ENCODE measurements around the gene TEX35.

TEX35 gene

GRCh38 chr1:178512566-178513277, at the start of gene TEX35:
Gene TEX35 (plus strand): TSS chr1:178513109. CDS start chr1:178513189, 80 bp downstream.
- no peak for DNase-seq

- DNase-seq = no peak
Observed at GRCh38 chr1:178464141-178464540, 48.8 kb upstream of the TEX35 start.

- no peak for DNase-seq
Observed at GRCh38 chr1:178464566-178464965, 48.3 kb upstream of the TEX35 start.

GRCh38 chr1:178465011-178465410, 47.9 kb upstream of the TEX35 start:
- DNase-seq = no peak

- DNase-seq = no peak
Observed at GRCh38 chr1:178467837-178468236, 45.1 kb upstream of the TEX35 start.

GRCh38 chr1:178470411-178470960, 42.4 kb upstream of the TEX35 start:
- DNase-seq = no peak

- DNase-seq = no peak
Observed at GRCh38 chr1:178472531-178472930, 40.4 kb upstream of the TEX35 start.

- no peak for DNase-seq
Observed at GRCh38 chr1:178477373-178477772, 35.5 kb upstream of the TEX35 start.

GRCh38 chr1:178477841-178478240, 35.1 kb upstream of the TEX35 start:
- DNase-seq = no peak

GRCh38 chr1:178483251-178483957, 29.5 kb upstream of the TEX35 start:
- DNase-seq = no peak

GRCh38 chr1:178484698-178485225, 28.1 kb upstream of the TEX35 start:
- DNase-seq = no peak

- DNase-seq = no peak
Observed at GRCh38 chr1:178485541-178485981, 27.3 kb upstream of the TEX35 start.

- no peak for DNase-seq
Observed at GRCh38 chr1:178486100-178487069, 26.5 kb upstream of the TEX35 start.

GRCh38 chr1:178487070-178487615, 25.8 kb upstream of the TEX35 start:
- DNase-seq = no peak

- DNase-seq = no peak
Observed at GRCh38 chr1:178488393-178488792, 24.5 kb upstream of the TEX35 start.

GRCh38 chr1:178489399-178489798, 23.5 kb upstream of the TEX35 start:
- DNase-seq = no peak

GRCh38 chr1:178490136-178490535, 22.8 kb upstream of the TEX35 start:
- DNase-seq = no peak

- no peak for DNase-seq
Observed at GRCh38 chr1:178490967-178491366, 21.9 kb upstream of the TEX35 start.

- DNase-seq = no peak
Observed at GRCh38 chr1:178491721-178492120, 21.2 kb upstream of the TEX35 start.

GRCh38 chr1:178492341-178492740, 20.6 kb upstream of the TEX35 start:
- DNase-seq = no peak

GRCh38 chr1:178493301-178493741, 19.6 kb upstream of the TEX35 start:
- no peak for DNase-seq

- DNase-seq = no peak
Observed at GRCh38 chr1:178494569-178494971, 18.3 kb upstream of the TEX35 start.
